K562 (cell line): ENCODE data around the gene VDAC1. TPM values are rescaled to one million over a fixed set of nuclear protein-coding genes. Genes with fewer than 3 reads are reported as not detected.

Experiments
- ATAC-seq: fragments of 200-7000 bp; cut with Tn5 transposase; 3 replicates; pipeline ENCODE4 v1.9.1; 2020; ENCODE audit warnings: moderate library complexity
- BruUV-seq: library from RNA; stranded (reverse); fragments of 400-500 nt; replicated peaks from 2 replicates; lab custom pipeline; 2021; lab: Mats Ljungman, UMichigan
- CTCF ChIA-PET: fragments of 300-600 bp; formaldehyde crosslinking; extraction: SDS; loops from one replicate; lab custom pipeline; 2021; ENCODE audit warnings: low intra/inter-chr PET ratio; lab: Yijun Ruan, JAX
- POLR2A ChIA-PET: fragments of 300-600, 350-650 bp; sonication (Branson Sonifier 250); formaldehyde crosslinking; extraction: SDS; loops from one replicate; lab custom pipeline; 2021; ENCODE audit warnings: antibody characterized with exemption, inconsistent platforms; lab: Yijun Ruan, JAX
- DNase-seq, 4 experiments: peaks; one replicate each; pipeline versions ENCODE4 v3.0.0 to v3.0.0-alpha.2; 2011 to 2018; ENCODE audit warnings: low spot score in 3 of 4, mixed read lengths in 3 of 4; ENCODE audit errors: extremely low read depth in 1 of 4
- FAIRE-seq: peaks from 2 replicates; lab custom pipeline; 2011; peaks lifted over from hg19 to GRCh38; lab: Jason Lieb, UNC
- H2AFZ ChIP-seq: 2 replicates; pipeline ENCODE4 v1.6.0; 2011; ENCODE audit warnings: low read depth, low read length, control low read depth, inconsistent platforms
- H3K27ac ChIP-seq: fragments of 200-600 bp; 3 replicates; pipeline ENCODE4 v1.8.0; 2011; ENCODE audit warnings: low read depth, mild to moderate bottlenecking, control low read depth, inconsistent platforms, low read length, moderate library complexity, mixed read lengths; ENCODE audit errors: extremely low read depth
- H3K27me3 ChIP-seq, 2 experiments: fragments of 300-600 bp in 1 of 2; 2 replicates in 1 of 2; 3 replicates in 1 of 2; pipeline versions ENCODE4 v1.6.0 to v1.8.0; 2011; ENCODE audit warnings: inconsistent platforms in 2 of 2, low read length in 2 of 2, mild to moderate bottlenecking in 1 of 2, mixed read lengths in 1 of 2, moderate library complexity in 1 of 2; ENCODE audit not compliant: control insufficient read depth in 2 of 2, insufficient read depth in 2 of 2
- H3K36me3 ChIP-seq: fragments of 300-600 bp; 3 replicates; pipeline ENCODE4 v1.8.0; 2011; ENCODE audit warnings: mild to moderate bottlenecking, low read length, inconsistent platforms; ENCODE audit not compliant: control insufficient read depth, insufficient read depth
- H3K4me1 ChIP-seq, 2 experiments: fragments of 200-600 bp in 1 of 2; replicated peaks in 1 of 2; 2 replicates in 1 of 2; 3 replicates in 1 of 2; pipeline versions ENCODE4 v1.5.1 to v1.8.0; 2011; ENCODE audit warnings: inconsistent platforms in 2 of 2, low read length in 2 of 2, mild to moderate bottlenecking in 1 of 2, mixed read lengths in 1 of 2, moderate library complexity in 1 of 2; ENCODE audit not compliant: control insufficient read depth in 2 of 2, insufficient read depth in 2 of 2
- H3K4me2 ChIP-seq: 2 replicates; pipeline ENCODE4 v1.6.1; 2011; ENCODE audit warnings: low read length, control low read depth, inconsistent platforms, mixed read lengths; ENCODE audit not compliant: insufficient read depth
- H3K4me3 ChIP-seq: fragments of 200-600 bp; sonication (generic), shearing (Covaris generic); 2 replicates; pipeline ENCODE4 v1.5.1; 2016; ENCODE audit warnings: control low read depth, inconsistent platforms
- H3K79me2 ChIP-seq: fragments of 200-600 bp; 3 replicates; pipeline ENCODE4 v1.8.0; 2011; ENCODE audit warnings: low read length, inconsistent platforms; ENCODE audit not compliant: control insufficient read depth, insufficient read depth
- H3K9ac ChIP-seq, 2 experiments: 2 replicates each; pipeline versions ENCODE4 v1.6.0 to v1.6.1; 2011; ENCODE audit warnings: low read depth in 2 of 2, low read length in 2 of 2, control low read depth in 1 of 2, inconsistent platforms in 1 of 2, mild to moderate bottlenecking in 1 of 2, mixed read lengths in 1 of 2; ENCODE audit not compliant: insufficient read depth in 1 of 2
- H3K9me1 ChIP-seq: one replicate; pipeline ENCODE4 v1.6.0; 2011; ENCODE audit warnings: inconsistent platforms, mild to moderate bottlenecking, low read length, moderate library complexity; ENCODE audit not compliant: control insufficient read depth, insufficient read depth
- H3K9me3 ChIP-seq: replicated peaks from 2 replicates; pipeline ENCODE4 v1.5.1; 2011; ENCODE audit warnings: low read depth, low read length, inconsistent platforms; ENCODE audit not compliant: control insufficient read depth, insufficient read depth
- H4K20me1 ChIP-seq: replicated peaks from 2 replicates; pipeline ENCODE4 v1.6.1; 2011; ENCODE audit warnings: low read length, inconsistent platforms, mixed read lengths; ENCODE audit not compliant: control insufficient read depth, insufficient read depth
- CLOCK ChIP-seq: fragments of 250-450 bp; sonication (Bioruptor Pico); IDR thresholded peaks from 2 replicates; pipeline ENCODE4 v1.4.0; 2020; ENCODE audit warnings: mild to moderate bottlenecking, moderate library complexity, borderline replicate concordance
- EGR1 ChIP-seq: fragments of 450-650 bp; conservative IDR thresholded peaks from 2 replicates; pipeline ENCODE4 v1.6.1; 2017; ENCODE audit warnings: mild to moderate bottlenecking
- HIVEP1 ChIP-seq: fragments of 250-450 bp; sonication (Bioruptor Pico); IDR thresholded peaks from 2 replicates; pipeline ENCODE4 v1.4.0; 2020; ENCODE audit warnings: mild to moderate bottlenecking
- MYBL2 ChIP-seq, 2 experiments: fragments of 450-650 bp in 1 of 2; sonication (generic) in 1 of 2; formaldehyde crosslinking in 1 of 2; IDR thresholded peaks; 2 replicates each; pipeline versions ENCODE4 v1.6.1 to v1.8.1; 2017 to 2022; ENCODE audit warnings: borderline replicate concordance in 1 of 2, inconsistent platforms in 1 of 2, low read depth in 1 of 2, mild to moderate bottlenecking in 1 of 2, missing genetic modification reagents in 1 of 2, moderate library complexity in 1 of 2
- PATZ1 ChIP-seq: fragments of 250-450 bp; sonication (Bioruptor Pico); IDR thresholded peaks from 2 replicates; pipeline ENCODE4 v1.5.0; 2020; ENCODE audit warnings: mild to moderate bottlenecking, borderline replicate concordance
- SIX5 ChIP-seq, 2 experiments: IDR thresholded peaks; 2 replicates each; pipeline ENCODE4 v1.6.1; 2011; ENCODE audit warnings: low read length in 2 of 2, borderline replicate concordance in 1 of 2, low read depth in 1 of 2, mild to moderate bottlenecking in 1 of 2, moderate library complexity in 1 of 2; ENCODE audit not compliant: insufficient read depth in 1 of 2
- SOX6 ChIP-seq: fragments of 450-650 bp; IDR thresholded peaks from 2 replicates; pipeline ENCODE4 v1.6.1; 2014; ENCODE audit warnings: mild to moderate bottlenecking
- ZNF586 ChIP-seq: fragments of 450-650 bp; formaldehyde crosslinking; conservative IDR thresholded peaks from 2 replicates; pipeline ENCODE4 v1.4.0; 2020; ENCODE audit warnings: mild to moderate bottlenecking, moderate library complexity
- WGBS: fragments of 100-300 bp; shearing (Covaris generic); methylation state at CpG from one replicate; pipeline ENCODE4 v1.1.6; 2016; ENCODE audit warnings: low coverage, mixed read lengths; ENCODE audit not compliant: insufficient coverage; ENCODE audit errors: missing lambda C conversion rate; 5-methylcytosine and 5-hydroxymethylcytosine counted together
- in situ Hi-C: fragments of 300-500 bp; cut with MboI; formaldehyde crosslinking; loops from 4 replicates; pipeline ENCODE4 v1.15.0; 2018; ENCODE audit warnings: inconsistent platforms, mixed read lengths
- intact Hi-C: fragments of 100-400 bp; cut with micrococcal nuclease; formaldehyde crosslinking; loops from 2 replicates; pipeline ENCODE4 v1.14.2; 2022
- polyA plus RNA-seq, 8 experiments: library from polyadenylated mRNA; depleted of rRNA in 4 of 8; stranded (reverse) in 5 of 8; unstranded in 3 of 8; fragments of >200 nt; fragmentation: Nextera tagmentation in 2 of 8; fragmentation: Illumina TruSeq in 1 of 8; extraction: Ambion mirVana in 2 of 8; extraction: Trizol in 1 of 8; gene quantifications; 2 replicates each; pipeline versions ENCODE4 v1.2.1 to v1.2.3, GENCODE V29; 2011 to 2014; ENCODE audit warnings: inconsistent platforms in 1 of 8, missing spikeins in 1 of 8
- total RNA-seq, 7 experiments: library from RNA; depleted of rRNA in 6 of 7; stranded (reverse); fragments of >200 nt in 6 of 7; fragmentation: Illumina TruSeq in 2 of 7; extraction: Trizol in 2 of 7; gene quantifications; 2 replicates each; pipeline versions ENCODE4 v1.2.1 to v1.2.3, GENCODE V29; 2011 to 2021; ENCODE audit warnings: low replicate concordance in 1 of 7

Gene VDAC1
- total and polyA plus RNA-seq, 9 of the 15 experiments (the other 6 are each of a cell fraction or from before 2014, with no cell fraction given): 168 to 366 (median 293) TPM

- Histone ChIP-seq H4K20me1 (no peaks in the 10 kb centered on the region), H3K27me3 (peaks cover 7 to 32% of the 10 kb centered on the region in 2 experiments; a peak in 3 of 5 replicates), H3K4me2 (no peak overlapping the region), H3K9me1 (no peaks in the 10 kb centered on the region), H3K4me3 (no peak overlapping the region), H3K9me3 (0 out of 2 replicates have a peak, but pooled peaks cover 2% of the 10 kb centered on the region), H2AFZ (no peak overlapping the region), H3K4me1 (no peaks in the 10 kb centered on the region), H3K79me2 (no peaks in the 10 kb centered on the region), H3K9ac (no peak overlapping the region; a peak in 1 of 4 replicates), H3K27ac (no peak overlapping the region), H3K36me3 (no peaks in the 10 kb centered on the region)
- 17% methylated on average over 3 of the region's 3 CpGs for WGBS
- intact Hi-C loops (no loop called here), in situ Hi-C loops (loop anchor here (25.0 kb wide), 1 partner anchor 559 kb away; no protein-coding TSS in a partner anchor)
- POLR2A ChIA-PET: no interaction called here
- CTCF ChIA-PET: no interaction called here
- DNase-seq (no peak), ATAC-seq (no peak), FAIRE-seq (no peak)
- no TSS peak for BruUV-seq
- TF ChIP-seq ZNF586 (no peak), SIX5 (IDR thresholded peaks at IDR 0.05; ENCODE audit: borderline replicate concordance in 1 of 2, insufficient read depth in 1 of 2, low read depth in 1 of 2, low read length in 2 of 2) (no peak), PATZ1 (CRISPR knock-in tag) (no peak), MYBL2 (IDR thresholded peaks at IDR 0.05; ENCODE audit: low read depth) (no peak), MYBL2 (CRISPR knock-in tag; IDR thresholded peaks at IDR 0.05; ENCODE audit: borderline replicate concordance) (no peak), SOX6 (no peak), EGR1 (no peak), HIVEP1 (CRISPR knock-in tag) (no peak), CLOCK (CRISPR knock-in tag) (no peak)
Measured at GRCh38 chr5:134028496-134028895, 23.7 kb upstream of the VDAC1 start.
